ENCODE data around the gene CYP3A5.

DNA sequence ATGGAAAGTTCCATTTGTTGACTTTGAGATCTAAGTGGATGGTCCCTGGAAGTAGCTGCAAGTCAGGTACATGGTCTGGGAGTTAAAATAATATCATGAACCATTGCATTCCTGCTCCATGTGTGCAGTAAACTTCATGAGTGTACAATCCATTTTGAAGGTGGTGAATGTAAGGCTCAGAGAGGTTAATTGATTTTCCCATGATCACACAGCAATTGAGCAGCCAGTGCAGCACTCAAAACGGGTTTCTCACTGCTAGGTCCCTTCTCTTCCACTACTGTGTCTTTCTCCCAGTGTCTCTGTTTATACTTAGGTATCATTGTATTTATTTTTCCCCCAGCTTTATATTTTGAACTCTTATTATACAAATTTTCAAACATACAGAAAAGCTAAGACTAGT lies 53.1 kb downstream of the CYP3A5 start:
- TF ChIP-seq GATA2 (IDR thresholded peaks at IDR 0.05; ENCODE audit: low read depth, low read length) (no peak), GATA3 (IDR thresholded peaks at IDR 0.05; ENCODE audit: low read depth, low read length) (no peak)
